AG08395 (cell line): ENCODE data around the gene ASNS.
"Not testable (repeated sequence)": the region's sequence is repeated elsewhere in the genome, so short reads cannot be mapped to it uniquely, and the experiment has no call there.

Experiments
- DNase-seq: peaks from one replicate; pipeline ENCODE4 v3.0.0; 2012; ENCODE audit warnings: mixed read lengths, low spot score

The ASNS gene, protein sequence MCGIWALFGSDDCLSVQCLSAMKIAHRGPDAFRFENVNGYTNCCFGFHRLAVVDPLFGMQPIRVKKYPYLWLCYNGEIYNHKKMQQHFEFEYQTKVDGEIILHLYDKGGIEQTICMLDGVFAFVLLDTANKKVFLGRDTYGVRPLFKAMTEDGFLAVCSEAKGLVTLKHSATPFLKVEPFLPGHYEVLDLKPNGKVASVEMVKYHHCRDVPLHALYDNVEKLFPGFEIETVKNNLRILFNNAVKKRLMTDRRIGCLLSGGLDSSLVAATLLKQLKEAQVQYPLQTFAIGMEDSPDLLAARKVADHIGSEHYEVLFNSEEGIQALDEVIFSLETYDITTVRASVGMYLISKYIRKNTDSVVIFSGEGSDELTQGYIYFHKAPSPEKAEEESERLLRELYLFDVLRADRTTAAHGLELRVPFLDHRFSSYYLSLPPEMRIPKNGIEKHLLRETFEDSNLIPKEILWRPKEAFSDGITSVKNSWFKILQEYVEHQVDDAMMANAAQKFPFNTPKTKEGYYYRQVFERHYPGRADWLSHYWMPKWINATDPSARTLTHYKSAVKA

DNA sequence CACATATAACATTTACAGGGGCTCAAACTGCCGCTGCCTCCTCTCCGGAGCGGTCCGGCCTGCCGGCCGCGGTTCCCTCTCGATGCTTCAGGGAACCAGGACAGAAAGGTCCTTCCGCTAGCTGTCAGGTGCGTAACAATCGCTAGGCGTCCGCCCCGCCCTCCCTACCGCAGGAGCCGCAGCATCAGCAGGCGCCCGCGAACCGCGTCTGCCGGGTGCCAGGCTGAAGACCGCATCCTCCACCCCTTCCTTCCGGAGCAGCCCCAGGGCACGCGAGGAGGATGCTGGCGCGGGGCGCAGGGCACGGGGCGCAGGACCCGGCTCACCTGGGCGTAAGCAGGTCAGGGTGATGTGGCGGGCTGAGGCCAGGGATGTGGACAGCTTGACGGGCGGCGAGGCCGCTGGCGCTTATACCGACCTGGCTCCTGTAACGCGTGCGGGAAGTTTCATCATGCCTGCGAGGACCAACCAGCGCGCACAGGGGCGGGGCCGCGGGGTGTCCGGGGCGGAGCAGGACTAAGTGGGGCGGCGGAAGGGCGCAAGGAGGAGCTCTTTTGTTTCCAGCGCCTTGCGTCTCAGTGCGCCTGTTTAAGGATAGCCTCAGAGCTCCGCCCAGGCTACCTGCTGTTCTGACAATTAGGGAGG, at the start of gene ASNS:
TSS of gene ASNS (minus strand) at position 384 of the 645 bp plus-strand sequence. CDS start 3,252 bp downstream, outside the sequence.
- peak; percentile 93 for DNase-seq

DNA sequence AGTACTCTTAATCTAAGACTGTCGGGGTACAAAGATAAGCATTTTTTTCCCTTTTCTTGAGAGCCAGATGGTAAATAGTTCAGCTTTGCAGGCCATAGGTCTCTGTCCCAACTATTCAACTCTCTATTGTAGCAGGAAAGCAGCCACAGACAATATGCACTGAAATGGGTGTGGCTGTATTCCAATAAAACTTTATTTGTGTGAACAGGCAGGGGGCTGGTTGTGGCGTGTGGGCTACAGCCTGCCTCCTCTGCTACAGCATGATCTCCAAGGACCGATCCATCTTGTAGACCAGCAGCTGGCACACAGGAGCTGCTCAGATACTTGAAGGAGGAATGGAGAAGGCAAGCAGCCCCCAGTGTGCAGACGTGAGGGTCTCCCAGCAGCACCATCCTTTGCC, 49.0 kb upstream of the ASNS start:
- DNase-seq: not testable (repeated sequence)

DNA sequence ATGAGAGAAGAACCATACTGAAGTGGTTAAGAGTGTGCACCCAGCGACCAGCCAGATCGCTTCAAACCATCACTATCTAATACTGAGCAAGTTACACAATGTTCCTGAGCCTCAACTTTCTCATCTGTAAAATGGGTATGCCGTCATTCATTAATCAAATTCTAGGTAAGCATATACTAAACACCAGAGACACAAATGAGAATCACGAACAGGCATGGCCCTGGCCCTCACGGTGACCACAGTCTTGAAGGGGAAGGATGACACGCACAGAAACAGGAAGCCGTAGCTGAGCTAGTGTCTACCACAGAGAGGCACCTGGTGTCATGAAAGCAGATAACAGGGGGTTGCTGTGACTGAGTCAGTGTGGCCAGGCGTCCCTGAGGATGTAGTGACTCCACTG, 43.1 kb upstream of the ASNS start:
- not testable (repeated sequence) for DNase-seq

DNA sequence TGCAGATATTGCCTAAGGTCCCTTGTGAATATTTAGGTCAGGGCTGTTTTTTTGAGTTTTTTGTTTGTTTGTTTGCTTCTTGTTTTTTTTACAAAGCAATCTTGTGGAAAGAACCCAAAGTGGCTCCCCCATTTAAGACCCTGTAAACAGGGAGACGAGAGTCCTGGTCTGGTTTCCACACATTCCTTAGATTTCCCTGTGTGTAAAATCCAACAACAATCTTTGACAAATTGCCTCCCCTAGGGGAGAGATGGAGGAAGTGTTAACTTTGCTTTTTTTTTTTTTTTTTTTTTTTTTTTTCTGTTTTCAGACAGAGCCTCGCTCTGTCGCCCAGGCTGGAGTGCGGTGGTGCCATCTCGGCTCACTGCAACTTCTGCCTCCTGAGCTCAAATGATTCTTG, 40.1 kb upstream of the ASNS start:
- DNase-seq: not testable (repeated sequence)

DNA sequence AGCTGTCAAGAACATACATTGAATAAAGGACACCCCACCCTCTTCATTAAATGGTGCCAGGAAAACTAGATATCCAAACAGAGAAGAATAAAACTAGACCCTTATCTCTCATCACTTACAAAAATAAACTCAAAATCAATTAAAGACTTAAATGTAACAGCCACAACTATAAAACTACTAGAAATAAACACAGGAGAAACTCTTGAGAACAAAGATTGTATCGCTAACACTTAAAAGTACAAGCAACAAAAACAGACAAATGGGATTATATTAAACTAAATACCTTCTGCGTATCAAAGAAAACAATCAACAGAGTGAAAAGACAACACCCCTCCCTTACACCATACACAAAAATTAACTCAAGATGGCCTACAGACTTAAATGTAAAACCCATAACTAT, 24.7 kb upstream of the ASNS start:
- not testable (repeated sequence) for DNase-seq

DNA sequence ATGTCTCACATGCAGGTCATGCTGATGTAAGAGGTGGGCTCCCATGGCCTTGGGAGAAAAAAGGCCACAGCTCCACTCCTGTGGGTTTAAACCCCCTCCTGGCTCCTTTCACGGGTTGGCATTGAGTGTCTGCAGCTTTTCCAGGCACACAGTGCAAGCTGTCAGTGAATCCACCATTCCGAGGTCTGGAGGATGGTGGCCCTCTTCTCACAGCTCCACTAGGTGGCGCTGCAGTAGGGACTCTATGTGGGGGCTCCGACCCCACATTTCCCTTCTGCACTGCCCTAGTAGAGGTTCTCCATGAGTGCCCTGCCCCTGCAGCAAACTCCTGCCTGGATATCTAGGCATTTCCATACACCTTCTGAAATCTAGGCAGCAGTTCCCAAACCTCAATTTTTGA, 19.5 kb upstream of the ASNS start:
- DNase-seq: not testable (repeated sequence)

DNA sequence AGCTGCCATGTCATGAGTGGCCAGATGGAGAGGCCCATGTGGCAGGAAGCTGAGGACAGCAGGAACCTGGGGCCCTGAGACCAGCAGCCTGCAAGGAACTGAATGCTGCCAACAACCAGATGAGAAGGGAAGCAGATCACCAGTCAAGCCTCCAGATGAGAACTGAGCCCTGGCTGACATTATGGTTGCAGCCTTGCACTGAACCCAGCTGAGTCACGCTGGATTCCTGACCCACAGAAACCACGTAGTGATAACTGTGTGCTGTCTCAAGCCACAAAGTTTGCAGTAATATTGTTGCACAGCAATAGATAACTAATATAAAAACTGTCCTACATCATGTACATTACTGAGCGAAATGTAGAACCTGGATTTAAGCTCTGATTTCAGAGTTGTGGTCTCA, 7.3 kb upstream of the ASNS start:
- DNase-seq: not testable (repeated sequence)

DNA sequence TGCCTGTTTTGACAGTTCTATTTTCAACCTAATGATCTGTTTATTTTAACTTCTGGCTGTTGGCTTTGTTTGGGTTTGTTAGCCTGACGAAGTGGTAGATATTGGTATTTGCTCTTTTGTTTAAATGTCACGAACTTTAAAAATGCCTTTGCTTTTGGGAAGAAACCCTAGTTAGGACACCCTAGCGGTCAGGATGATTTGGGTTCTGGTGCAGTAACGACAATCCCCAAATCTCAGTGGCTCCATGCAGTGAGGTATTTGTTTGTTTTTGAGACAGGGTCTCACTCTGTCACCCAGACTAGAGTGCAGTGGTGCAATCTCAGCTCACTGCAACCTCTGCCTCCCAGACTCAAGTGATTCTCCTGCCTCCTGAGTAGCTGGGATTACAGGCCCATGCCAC, 2.7 kb upstream of the ASNS start:
- DNase-seq: not testable (repeated sequence)

DNA sequence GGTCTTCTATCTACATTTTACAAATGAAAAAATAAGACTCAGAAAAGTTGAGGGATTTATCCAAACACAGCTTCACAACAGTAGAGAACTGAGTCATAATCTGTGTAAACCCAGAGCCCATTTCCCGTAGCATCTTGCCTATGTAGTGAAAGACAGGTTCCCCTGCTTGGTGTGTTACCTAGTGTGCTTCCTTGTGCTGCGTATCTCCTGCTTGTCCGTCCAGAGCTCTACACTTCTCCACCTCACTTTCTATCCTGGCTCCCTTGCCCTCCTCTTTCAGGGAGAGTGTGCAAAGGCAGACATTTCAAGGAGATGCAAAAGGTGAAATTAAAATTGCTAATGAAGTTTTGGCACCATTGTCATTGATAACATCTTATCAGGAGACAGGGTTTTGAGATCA, 1.4 kb upstream of the ASNS start:
- no peak for DNase-seq

DNA sequence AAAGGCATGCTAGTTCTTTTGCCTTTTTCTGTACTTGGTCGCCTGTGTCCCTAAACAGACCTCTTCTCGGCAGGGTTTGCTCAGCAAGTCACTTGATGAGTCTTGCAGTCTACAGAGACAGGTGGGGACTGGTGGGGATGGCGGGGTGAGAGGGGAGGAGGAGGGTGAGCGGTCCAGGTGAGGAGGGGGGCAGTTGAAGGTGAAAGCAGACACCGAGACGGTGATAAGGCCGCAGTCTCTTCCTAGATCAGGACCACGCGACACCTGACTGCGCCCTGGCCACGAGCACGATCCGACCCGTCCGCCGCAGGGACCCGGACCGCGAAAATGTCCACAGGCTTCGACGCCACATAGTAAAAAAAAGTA, 566 bp downstream of the ASNS start:
- DNase-seq: no peak

DNA sequence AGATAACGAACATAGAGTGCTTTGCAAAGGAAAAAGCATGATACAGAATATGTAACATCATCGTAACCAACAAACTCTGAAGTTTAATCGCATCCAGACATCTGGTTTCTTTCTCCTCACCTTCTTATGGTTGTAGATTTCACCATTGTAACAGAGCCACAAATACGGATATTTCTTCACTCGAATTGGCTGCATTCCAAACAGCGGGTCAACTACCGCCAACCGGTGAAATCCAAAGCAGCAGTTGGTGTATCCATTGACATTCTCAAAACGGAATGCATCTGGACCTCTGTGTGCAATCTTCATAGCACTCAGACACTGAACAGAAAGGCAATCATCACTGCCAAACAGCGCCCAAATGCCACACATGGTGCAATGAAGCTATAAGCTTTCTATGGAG, 3.4 kb downstream of the ASNS start:
- DNase-seq: no peak

DNA sequence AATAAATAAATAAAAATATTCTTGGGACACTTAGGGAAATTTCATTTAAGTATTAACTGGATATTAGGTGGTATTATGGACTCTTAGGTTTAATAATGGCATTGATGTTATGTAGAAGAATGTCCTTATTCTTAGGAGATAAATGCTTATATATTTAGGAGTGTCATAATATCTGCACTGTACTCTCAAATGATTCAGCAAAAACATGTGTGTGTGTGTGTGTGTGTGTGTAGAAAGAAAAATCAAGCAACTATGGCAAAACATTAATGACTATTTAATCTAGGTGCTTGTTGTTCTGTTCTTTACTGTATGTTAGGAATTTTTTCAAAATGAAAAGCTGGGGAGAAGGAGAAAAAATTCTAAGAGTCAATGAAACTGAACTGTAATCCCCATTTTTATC, 3.9 kb downstream of the ASNS start:
- DNase-seq: no peak

DNA sequence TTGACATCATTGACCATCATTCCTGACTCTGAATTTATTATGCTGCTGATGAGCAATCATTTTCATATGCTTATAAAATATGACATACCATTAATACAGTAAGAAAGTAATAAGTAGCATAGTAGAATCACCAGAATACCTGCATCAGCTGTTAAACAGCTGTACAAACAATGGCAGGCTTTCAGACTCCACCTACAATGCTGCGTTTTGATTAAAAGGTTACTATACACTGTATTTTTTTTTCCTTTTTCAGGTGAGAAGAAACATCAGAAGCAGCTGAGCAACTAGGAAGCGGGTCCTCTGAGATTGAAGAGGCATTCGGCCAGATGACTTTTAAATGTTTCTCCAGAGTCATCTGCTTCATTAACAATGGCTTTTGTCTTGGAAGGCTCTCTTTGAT, 7.1 kb downstream of the ASNS start:
- DNase-seq: no peak

DNA sequence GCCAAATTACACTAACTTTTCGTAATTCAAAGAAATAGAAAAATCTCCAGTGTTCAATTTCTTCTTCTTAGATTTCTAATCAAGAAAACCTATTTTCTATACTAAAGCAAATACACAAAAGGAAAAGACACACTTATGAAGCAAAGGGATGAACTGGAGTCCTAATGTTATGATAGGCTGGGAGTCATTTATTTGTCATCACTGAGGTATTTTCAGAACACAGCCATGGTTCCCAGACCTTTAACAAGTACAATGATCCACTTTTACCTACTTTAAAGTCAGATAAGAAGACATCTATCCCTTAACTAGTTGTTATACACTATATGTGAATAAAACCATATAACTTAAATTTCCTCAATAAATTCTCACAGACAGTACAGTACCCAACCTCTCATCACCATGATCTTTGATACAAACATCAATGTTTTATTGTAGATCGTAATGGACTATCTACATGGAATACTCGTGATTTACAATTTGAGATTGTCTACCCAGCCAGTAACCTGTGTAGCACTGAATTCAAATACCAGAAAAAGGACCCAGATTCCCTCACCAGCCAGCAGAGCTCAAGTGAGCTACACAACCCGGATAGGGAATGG, 12.5 kb downstream of the ASNS start:
- no peak for DNase-seq

DNA sequence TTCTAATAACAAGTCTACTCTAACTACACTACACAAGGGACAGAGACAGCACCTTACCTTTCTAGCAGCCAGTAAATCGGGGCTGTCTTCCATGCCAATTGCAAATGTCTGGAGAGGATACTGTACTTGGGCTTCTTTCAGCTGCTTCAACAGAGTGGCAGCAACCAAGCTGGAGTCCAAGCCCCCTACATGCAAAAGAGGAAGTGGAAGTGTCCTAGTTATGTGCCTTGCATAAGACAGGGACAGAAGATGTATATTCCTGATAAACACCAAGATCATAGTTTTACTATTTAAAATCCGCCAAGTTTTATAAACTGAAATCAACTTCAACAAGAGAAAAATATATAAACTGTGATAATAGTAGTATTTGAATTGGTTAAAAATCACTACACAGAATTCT, 14.0 kb downstream of the ASNS start:
- DNase-seq: no peak

DNA sequence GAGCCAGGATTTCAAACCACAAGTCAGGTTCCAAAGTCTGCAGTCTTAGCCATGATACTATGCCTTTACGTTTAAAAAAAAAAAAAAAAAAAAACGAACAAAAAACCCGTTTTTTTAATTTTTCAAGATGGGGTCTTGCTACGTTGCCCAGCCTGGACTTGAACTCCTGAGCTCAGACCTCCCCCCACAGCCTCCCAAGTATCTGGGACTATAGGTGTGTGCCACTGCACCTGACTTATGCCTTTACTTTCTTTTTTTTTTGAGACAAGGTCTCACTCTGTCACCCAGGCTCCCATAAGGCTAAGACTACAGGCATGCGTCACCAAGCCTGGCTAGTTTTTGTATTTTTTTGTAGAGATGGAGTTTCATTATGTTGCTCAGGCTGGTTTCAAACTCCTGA, 14.7 kb downstream of the ASNS start:
- DNase-seq: no peak

DNA sequence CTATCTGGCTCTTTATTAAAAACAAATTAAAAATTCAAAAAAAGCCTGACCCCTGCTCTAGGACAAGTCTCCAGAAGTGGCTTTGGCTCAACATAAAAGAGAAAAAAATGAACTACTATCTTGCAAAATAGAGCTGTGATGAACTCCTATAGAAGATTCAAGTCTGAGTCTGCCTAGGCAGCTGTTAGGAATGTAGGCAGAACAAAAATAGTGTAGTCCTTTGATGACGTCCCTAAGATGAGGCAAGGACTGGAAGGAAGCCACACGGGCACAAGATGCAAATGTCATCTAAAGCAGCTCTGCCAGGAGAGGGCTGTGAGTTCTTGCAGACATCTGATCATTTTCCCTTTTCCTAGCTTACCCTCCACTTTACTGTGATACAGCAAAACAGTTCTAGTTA, 20.5 kb downstream of the ASNS start:
- peak; percentile 18 for DNase-seq

DNA sequence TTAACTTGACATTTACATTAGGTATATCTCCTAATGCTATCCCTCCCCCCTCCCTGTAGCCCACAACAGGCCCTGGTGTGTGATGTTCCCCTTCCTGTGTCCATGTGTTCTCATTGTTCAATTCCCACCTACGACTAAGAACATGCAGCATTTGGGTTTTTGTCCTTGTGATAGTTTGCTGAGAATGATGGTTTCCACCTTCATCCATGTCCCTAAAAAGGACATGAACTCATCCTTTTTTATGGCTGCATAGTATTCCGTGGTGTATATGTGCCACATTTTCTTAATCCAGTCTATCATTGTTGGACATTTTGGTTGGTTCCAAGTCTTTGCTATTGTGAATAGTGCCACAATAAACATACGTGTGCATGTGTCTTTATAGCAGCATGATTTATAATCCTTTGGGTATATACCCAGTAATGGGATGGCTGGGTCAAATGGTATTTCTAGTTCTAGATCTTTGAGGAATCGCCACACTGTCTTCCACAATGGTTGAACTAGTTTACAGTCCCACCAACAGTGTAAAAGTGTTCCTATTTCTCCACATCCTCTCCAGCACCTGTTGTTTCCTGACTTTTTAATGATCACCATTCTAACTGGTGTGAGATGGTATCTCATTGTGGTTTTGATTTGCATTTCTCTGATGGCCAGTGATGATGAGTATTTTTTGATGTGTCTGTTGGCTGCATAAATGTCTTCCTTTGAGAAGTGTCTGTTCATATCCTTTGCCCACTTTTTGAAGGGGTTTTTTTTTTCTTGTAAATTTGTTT, 21.8 kb downstream of the ASNS start:
- not testable (repeated sequence) for DNase-seq

DNA sequence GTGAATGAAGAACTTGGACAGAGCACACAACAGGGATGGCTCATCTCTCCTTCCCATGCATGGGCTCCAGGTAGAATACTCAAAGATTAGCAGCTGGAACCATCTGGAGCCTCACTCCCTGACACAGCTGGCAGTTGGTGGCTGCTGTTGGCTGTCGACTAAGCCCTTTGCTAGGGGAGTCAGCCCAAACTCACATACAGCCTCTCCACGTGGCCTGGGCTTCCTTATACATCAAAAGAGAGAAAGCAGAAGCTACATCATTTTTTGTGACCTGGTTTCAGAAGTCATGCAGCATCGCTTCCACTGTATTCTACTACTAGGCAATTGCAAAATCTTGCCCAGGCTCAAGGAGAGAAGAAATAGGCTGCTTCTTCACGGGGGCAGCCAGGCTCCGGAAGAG, 24.4 kb downstream of the ASNS start:
- no peak for DNase-seq

DNA sequence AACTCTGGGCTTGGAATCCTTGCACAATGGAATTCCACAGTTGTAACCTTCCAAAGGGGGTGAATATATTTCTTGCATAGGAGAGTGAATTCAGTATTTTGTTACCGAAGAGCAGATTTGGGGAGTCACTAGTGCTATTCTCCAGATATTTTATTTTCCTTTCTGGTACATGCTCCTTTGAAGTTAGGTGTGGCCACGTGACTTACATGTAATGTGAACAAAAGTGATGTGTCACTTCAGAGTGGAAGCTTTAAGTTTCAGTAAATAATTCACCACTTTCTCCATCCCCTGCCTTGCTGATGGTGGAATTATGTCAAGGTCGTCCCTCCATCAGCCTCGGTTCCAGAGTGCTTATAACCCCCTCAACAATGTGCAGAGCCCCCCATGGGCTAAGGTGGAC, 25.3 kb downstream of the ASNS start:
- DNase-seq: no peak

DNA sequence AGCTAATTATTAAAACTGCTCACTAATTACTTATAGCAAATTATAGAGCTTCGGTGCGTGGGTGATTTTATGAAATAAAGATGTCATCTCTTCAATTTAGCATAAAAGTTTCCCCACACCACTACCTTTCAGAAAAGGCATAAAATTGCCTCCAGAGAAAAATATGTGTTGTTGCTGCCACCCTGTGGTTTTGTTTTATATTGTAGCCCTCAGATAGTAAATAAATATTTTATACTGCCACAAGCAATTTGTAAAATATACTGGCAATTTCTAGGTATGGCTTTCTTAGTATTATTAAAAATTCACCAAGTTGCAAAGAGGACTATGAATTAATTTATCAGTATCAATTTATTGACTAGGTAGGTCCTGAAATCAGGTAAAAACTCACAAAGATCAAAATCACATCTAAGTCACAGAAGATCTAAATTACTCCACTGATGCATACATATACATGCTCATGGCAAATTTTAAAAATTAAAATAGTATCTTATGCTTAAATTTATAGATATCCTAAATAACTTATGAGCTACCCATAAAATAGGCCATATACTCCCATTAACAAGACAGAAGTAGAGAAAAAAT, 26.5 kb downstream of the ASNS start:
- peak; percentile 24 for DNase-seq

DNA sequence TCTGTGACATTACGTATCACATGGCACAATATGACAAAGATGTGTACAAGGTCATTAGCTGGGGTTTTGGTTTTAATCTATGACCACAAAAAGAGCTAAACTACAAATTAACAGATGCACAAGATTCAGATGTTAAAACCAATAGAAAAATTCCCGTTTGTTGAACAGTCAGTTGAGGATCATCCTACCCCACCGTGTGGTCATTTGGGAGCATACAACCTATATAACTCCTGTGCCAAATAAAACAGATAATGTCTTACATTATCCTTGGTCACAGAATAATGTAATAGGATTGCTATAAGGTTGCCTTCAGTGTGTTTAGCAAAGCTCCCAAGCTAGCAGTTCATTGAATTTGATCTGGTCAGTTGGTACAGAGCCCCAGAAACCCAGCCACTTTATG, 28.2 kb downstream of the ASNS start:
- no peak for DNase-seq
